GM12891 (cell line): ENCODE measurements around the gene COX6A2.

Experiments
- PAX5 ChIP-seq: IDR thresholded peaks from 2 replicates; pipeline ENCODE4 v1.6.1; 2011; ENCODE audit warnings: low read length, moderate library complexity, mild to moderate bottlenecking; ENCODE audit not compliant: insufficient read depth, severe bottlenecking
- POLR2A ChIP-seq: IDR thresholded peaks from 2 replicates; pipeline ENCODE4 v1.6.1; 2011; ENCODE audit warnings: low read depth, low read length, control low read depth
- POLR2AphosphoS5 ChIP-seq: IDR thresholded peaks from 2 replicates; pipeline ENCODE4 v1.6.1; 2011; ENCODE audit warnings: low read depth, low read length, control low read depth
- POU2F2 ChIP-seq: IDR thresholded peaks from 2 replicates; pipeline ENCODE4 v1.6.1; 2011; ENCODE audit warnings: low read depth, mild to moderate bottlenecking, control low read depth, low read length, moderate library complexity
- SPI1 ChIP-seq: IDR thresholded peaks from 2 replicates; pipeline ENCODE4 v1.6.1; 2011; ENCODE audit warnings: low read depth, low read length, control low read depth
- TAF1 ChIP-seq: IDR thresholded peaks from 2 replicates; pipeline ENCODE4 v1.6.1; 2011; ENCODE audit warnings: low read depth, low read length, control low read depth

- TF ChIP-seq SPI1 (no peak), POLR2A (no peak), POLR2AphosphoS5 (no peak), TAF1 (no peak), POU2F2 (no peak), PAX5 (no peak)
Measured at GRCh38 chr16:31400191-31400590, 28.0 kb downstream of the COX6A2 start.
